Liver (tissue), 9 donors: ENCODE results near the gene RYR1. TPM values are rescaled to one million over a fixed set of nuclear protein-coding genes. Genes with fewer than 3 reads are reported as not detected.

ENCODE experiments used
- DNase-seq: peaks from one replicate; pipeline ENCODE4 v3.0.0-alpha.2; 2017; ENCODE audit warnings: low spot score
- H3K27ac ChIP-seq, 2 donors: one replicate each; pipeline ENCODE4 v1.7.0; 2013; ENCODE audit warnings: inconsistent platforms in 2 of 2, low read length in 2 of 2, control low read depth in 1 of 2, low read depth in 1 of 2, mild to moderate bottlenecking in 1 of 2
- H3K27me3 ChIP-seq, 4 donors: one replicate each; pipeline versions ENCODE4 v1.6.1 to v1.7.0; 2013; ENCODE audit warnings: low read length in 3 of 4, inconsistent platforms in 1 of 4, mild to moderate bottlenecking in 1 of 4, moderate library complexity in 1 of 4; ENCODE audit not compliant: control insufficient read depth in 4 of 4, insufficient read depth in 4 of 4
- H3K36me3 ChIP-seq, 4 donors: one replicate each; pipeline versions ENCODE4 v1.6.1 to v1.7.0; 2013; ENCODE audit warnings: low read length in 3 of 4, mild to moderate bottlenecking in 3 of 4, low read depth in 1 of 4, moderate library complexity in 1 of 4; ENCODE audit not compliant: control insufficient read depth in 4 of 4, insufficient read depth in 3 of 4
- H3K4me1 ChIP-seq, 4 donors: one replicate each; pipeline versions ENCODE4 v1.6.1 to v1.7.0; 2013; ENCODE audit warnings: low read length in 3 of 4, mild to moderate bottlenecking in 3 of 4, moderate library complexity in 1 of 4; ENCODE audit not compliant: control insufficient read depth in 4 of 4, insufficient read depth in 4 of 4
- H3K4me3 ChIP-seq, 3 donors: one replicate each; pipeline versions ENCODE4 v1.6.1 to v1.7.0; 2013; ENCODE audit warnings: low read length in 3 of 3, control low read depth in 1 of 3, low read depth in 1 of 3, mild to moderate bottlenecking in 1 of 3
- H3K9ac ChIP-seq, 2 donors: one replicate each; pipeline ENCODE4 v1.7.0; 2013; ENCODE audit warnings: low read length in 2 of 2, mild to moderate bottlenecking in 2 of 2, moderate library complexity in 2 of 2, control low read depth in 1 of 2, low read depth in 1 of 2
- H3K9me3 ChIP-seq, 4 donors: one replicate each; pipeline versions ENCODE4 v1.6.1 to v1.7.0; 2013; ENCODE audit warnings: low read length in 3 of 4; ENCODE audit not compliant: control insufficient read depth in 4 of 4
- EGR1 ChIP-seq, 2 donors: IDR thresholded peaks; 2 replicates each; pipeline ENCODE4 v1.6.1; 2016 to 2018; ENCODE audit warnings: antibody characterized with exemption in 2 of 2, low read depth in 2 of 2
- FOXA1 ChIP-seq: IDR thresholded peaks from 2 replicates; pipeline ENCODE4 v1.6.1; 2016; ENCODE audit warnings: antibody characterized with exemption
- FOXA2 ChIP-seq: IDR thresholded peaks from 2 replicates; pipeline ENCODE4 v1.6.1; 2016; ENCODE audit warnings: antibody characterized with exemption
- GABPA ChIP-seq, 2 donors: IDR thresholded peaks in 1 of 2; conservative IDR thresholded peaks in 1 of 2; 2 replicates each; pipeline ENCODE4 v1.6.1; 2016; ENCODE audit warnings: antibody characterized with exemption in 2 of 2, mild to moderate bottlenecking in 1 of 2, moderate library complexity in 1 of 2
- HNF4A ChIP-seq, 2 donors: conservative IDR thresholded peaks; 2 replicates each; pipeline ENCODE4 v1.6.1; 2016; ENCODE audit warnings: antibody characterized with exemption in 2 of 2, mild to moderate bottlenecking in 2 of 2
- HNF4G ChIP-seq: IDR thresholded peaks from 2 replicates; pipeline ENCODE4 v1.6.1; 2016; ENCODE audit warnings: antibody characterized with exemption
- JUND ChIP-seq, 2 donors: IDR thresholded peaks; 2 replicates each; pipeline ENCODE4 v1.6.1; 2016; ENCODE audit warnings: antibody characterized with exemption in 2 of 2
- NR2F2 ChIP-seq: IDR thresholded peaks from 2 replicates; pipeline ENCODE4 v1.6.1; 2016; ENCODE audit warnings: antibody characterized with exemption
- RAD21 ChIP-seq, 2 donors: IDR thresholded peaks; 2 replicates each; pipeline ENCODE4 v1.6.1; 2016; ENCODE audit warnings: antibody characterized with exemption in 2 of 2, mild to moderate bottlenecking in 2 of 2
- REST ChIP-seq: IDR thresholded peaks from 2 replicates; pipeline ENCODE4 v1.6.1; 2016; ENCODE audit warnings: antibody characterized with exemption, mild to moderate bottlenecking
- RXRA ChIP-seq, 2 donors: IDR thresholded peaks; 2 replicates each; pipeline ENCODE4 v1.6.1; 2017 to 2018; ENCODE audit warnings: antibody characterized with exemption in 2 of 2, mild to moderate bottlenecking in 1 of 2
- SP1 ChIP-seq: IDR thresholded peaks from 2 replicates; pipeline ENCODE4 v1.6.1; 2018; ENCODE audit warnings: antibody characterized with exemption, mild to moderate bottlenecking
- TAF1 ChIP-seq: conservative IDR thresholded peaks from 2 replicates; pipeline ENCODE4 v1.6.1; 2016; ENCODE audit warnings: antibody characterized with exemption, mild to moderate bottlenecking
- YY1 ChIP-seq: IDR thresholded peaks from 2 replicates; pipeline ENCODE4 v1.6.1; 2016; ENCODE audit warnings: antibody characterized with exemption, mild to moderate bottlenecking
- WGBS: extraction: QIAGEN DNeasy Blood & Tissue Kit; methylation state at CpG from one replicate; pipeline ENCODE4 v1.1.7; 2013; 5-methylcytosine and 5-hydroxymethylcytosine counted together
- polyA plus RNA-seq, 2 donors: library from polyadenylated mRNA; stranded (reverse) in 1 of 2; unstranded in 1 of 2; fragments of 200-250 nt in 1 of 2; fragments of >200 nt in 1 of 2; fragmentation: Nextera tagmentation in 1 of 2; extraction: Ambion mirVana in 1 of 2; gene quantifications; one replicate each; pipeline versions ENCODE4 v1.2.1 to v1.2.3, GENCODE V29; 2013 to 2015
- total RNA-seq, 2 donors: library from RNA; depleted of rRNA; stranded (reverse); fragments of >200 nt; gene quantifications; one replicate each; pipeline ENCODE4 v1.2.3, GENCODE V29; 2014
- TF ChIP-seq, protein P1 (sequence below): IDR thresholded peaks from 2 replicates; pipeline ENCODE4 v1.6.1; 2016; ENCODE audit warnings: antibody characterized with exemption
- TF ChIP-seq, protein P2 (sequence below): IDR thresholded peaks from 2 replicates; pipeline ENCODE4 v1.6.1; 2016; ENCODE audit warnings: antibody characterized with exemption
- TF ChIP-seq, protein P3 (sequence below): fragments of 150-350 bp; IDR thresholded peaks from 2 replicates; pipeline ENCODE4 v1.5.1; 2017; ENCODE audit warnings: improper control_type of control experiment, low read depth, low read length; ENCODE audit not compliant: missing input control
- TF ChIP-seq, protein P4 (sequence below): IDR thresholded peaks from 2 replicates; pipeline ENCODE4 v1.6.1; 2016; ENCODE audit warnings: antibody characterized with exemption
- donor health status: healthy.
- donor health status: healthy.
- donor health status: healthy.
- donor health status: healthy.
- donor health status: healthy.

The RYR1 gene
- total and polyA plus RNA-seq, 4 donors = 0.01 to 0.70 (median 0.29) TPM

DNA sequence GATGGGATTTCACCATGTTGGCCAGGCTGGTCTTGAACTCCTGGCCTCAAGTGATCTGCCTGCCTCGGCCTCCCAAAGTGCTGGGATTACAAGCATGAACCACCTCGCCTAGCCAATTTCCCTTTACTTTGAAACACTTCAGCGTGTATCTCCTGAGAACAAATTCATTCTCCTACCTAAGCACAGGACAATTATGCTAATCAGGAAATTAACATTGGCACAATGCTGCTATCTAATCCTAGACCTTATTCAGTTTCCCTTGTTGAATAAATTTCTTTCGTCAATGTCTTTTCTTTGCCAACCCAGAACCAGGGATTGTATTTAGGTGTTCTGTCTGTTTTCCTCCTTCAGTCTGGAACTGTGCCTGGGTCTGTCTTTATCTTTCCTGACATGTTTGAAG, 116.5 kb downstream of the RYR1 start:
- H3K36me3 ChIP-seq = no peaks in the 10 kb centered on the region
- H3K9ac ChIP-seq = no peak overlapping the region
- no peak for DNase-seq
- no peak overlapping the region for H3K27ac ChIP-seq
- TF ChIP-seq HNF4A (conservative IDR thresholded peaks at IDR 0.05) (no peak), EGR1 (IDR thresholded peaks at IDR 0.05; ENCODE audit: low read depth in 2 of 2) (no peak), TAF1 (no peak), JUND (IDR thresholded peaks at IDR 0.05) (no peak), REST (no peak), YY1 (no peak), FOXA1 (no peak), HNF4G (no peak), SP1 (no peak), RAD21 (IDR thresholded peaks at IDR 0.05) (no peak), NR2F2 (no peak), FOXA2 (no peak), GABPA (IDR thresholded peaks at IDR 0.05 in 1 of 2, conservative IDR thresholded peaks at IDR 0.05 in 1 of 2) (no peak), RXRA (IDR thresholded peaks at IDR 0.05) (no peak)
- TF ChIP-seq, protein P1, sequence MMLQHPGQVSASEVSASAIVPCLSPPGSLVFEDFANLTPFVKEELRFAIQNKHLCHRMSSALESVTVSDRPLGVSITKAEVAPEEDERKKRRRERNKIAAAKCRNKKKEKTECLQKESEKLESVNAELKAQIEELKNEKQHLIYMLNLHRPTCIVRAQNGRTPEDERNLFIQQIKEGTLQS = no peak
- TF ChIP-seq, protein P2, sequence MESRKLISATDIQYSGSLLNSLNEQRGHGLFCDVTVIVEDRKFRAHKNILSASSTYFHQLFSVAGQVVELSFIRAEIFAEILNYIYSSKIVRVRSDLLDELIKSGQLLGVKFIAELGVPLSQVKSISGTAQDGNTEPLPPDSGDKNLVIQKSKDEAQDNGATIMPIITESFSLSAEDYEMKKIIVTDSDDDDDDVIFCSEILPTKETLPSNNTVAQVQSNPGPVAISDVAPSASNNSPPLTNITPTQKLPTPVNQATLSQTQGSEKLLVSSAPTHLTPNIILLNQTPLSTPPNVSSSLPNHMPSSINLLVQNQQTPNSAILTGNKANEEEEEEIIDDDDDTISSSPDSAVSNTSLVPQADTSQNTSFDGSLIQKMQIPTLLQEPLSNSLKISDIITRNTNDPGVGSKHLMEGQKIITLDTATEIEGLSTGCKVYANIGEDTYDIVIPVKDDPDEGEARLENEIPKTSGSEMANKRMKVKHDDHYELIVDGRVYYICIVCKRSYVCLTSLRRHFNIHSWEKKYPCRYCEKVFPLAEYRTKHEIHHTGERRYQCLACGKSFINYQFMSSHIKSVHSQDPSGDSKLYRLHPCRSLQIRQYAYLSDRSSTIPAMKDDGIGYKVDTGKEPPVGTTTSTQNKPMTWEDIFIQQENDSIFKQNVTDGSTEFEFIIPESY = no peak
- TF ChIP-seq, protein P3, sequence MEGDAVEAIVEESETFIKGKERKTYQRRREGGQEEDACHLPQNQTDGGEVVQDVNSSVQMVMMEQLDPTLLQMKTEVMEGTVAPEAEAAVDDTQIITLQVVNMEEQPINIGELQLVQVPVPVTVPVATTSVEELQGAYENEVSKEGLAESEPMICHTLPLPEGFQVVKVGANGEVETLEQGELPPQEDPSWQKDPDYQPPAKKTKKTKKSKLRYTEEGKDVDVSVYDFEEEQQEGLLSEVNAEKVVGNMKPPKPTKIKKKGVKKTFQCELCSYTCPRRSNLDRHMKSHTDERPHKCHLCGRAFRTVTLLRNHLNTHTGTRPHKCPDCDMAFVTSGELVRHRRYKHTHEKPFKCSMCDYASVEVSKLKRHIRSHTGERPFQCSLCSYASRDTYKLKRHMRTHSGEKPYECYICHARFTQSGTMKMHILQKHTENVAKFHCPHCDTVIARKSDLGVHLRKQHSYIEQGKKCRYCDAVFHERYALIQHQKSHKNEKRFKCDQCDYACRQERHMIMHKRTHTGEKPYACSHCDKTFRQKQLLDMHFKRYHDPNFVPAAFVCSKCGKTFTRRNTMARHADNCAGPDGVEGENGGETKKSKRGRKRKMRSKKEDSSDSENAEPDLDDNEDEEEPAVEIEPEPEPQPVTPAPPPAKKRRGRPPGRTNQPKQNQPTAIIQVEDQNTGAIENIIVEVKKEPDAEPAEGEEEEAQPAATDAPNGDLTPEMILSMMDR = no peak
- TF ChIP-seq, protein P4, sequence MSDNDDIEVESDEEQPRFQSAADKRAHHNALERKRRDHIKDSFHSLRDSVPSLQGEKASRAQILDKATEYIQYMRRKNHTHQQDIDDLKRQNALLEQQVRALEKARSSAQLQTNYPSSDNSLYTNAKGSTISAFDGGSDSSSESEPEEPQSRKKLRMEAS = no peak
- no peaks in the 10 kb centered on the region for H3K4me1 ChIP-seq
- H3K9me3 ChIP-seq = no peaks in the 10 kb centered on the region
- H3K4me3 ChIP-seq = no peak overlapping the region
- peaks cover 0 to 4% (median 0%) of the 10 kb centered on the region in 4 donors for H3K27me3 ChIP-seq
- 78% methylated on average over 4 of the region's 4 CpGs for WGBS
